GM13977 (cell line): ENCODE data around the gene HAUS1.
"Not testable (repeated sequence)": the region's sequence is repeated elsewhere in the genome, so short reads cannot be mapped to it uniquely, and the experiment has no call there.

Experiments used
- DNase-seq: peaks from one replicate; pipeline ENCODE4 v3.0.0; 2012; ENCODE audit warnings: low spot score
- CTCF ChIP-seq: IDR thresholded peaks from 2 replicates; pipeline ENCODE4 v1.5.1; 2012; ENCODE audit warnings: mild to moderate bottlenecking, control low read depth; ENCODE audit not compliant: insufficient read depth; ENCODE audit errors: extremely low read depth, missing control alignments
- in situ Hi-C: fragments of 300-500 bp; cut with MboI; formaldehyde crosslinking; loops from one replicate; pipeline ENCODE4 v1.12.0; 2022; ENCODE audit warnings: low sequenced_read_pairs, low pct_unique_long_range_greater_than_20kb, mixed read lengths, inconsistent platforms; ENCODE audit not compliant: unreplicated experiment

Gene HAUS1

GRCh38 chr18:46152808-46153617, 48.8 kb downstream of the HAUS1 start:
- TF ChIP-seq CTCF: no peak
- in situ Hi-C loops: loop anchor here (10.0 kb wide), 1 partner anchor 512 kb away; no protein-coding TSS in a partner anchor
- DNase-seq: no peak

DNA sequence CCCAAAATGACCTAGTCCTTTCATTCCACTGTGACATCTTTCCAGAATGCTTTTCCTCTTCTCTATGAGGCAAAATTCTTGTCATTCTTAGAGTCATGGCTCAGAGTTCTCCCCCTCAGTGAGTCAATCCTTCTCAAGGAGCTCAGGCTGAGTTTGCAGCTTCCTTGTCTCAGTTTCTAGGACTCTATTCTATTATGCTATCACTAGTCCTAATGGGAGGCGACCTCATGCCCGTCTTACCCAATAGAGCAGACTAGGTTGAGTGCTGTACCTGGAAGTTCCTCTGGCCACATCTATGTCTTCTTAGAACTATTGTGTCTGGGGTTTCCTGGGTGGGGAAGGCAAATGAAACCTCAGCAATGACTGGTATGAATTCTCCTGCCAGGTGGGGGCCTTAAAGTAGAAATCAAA, 51.5 kb downstream of the HAUS1 start:
- in situ Hi-C loops: loop anchor here (10.0 kb wide), 1 partner anchor 509 kb away; no protein-coding TSS in a partner anchor
- no peak for DNase-seq
- TF ChIP-seq CTCF: no peak

GRCh38 chr18:46156124-46156745, 52.0 kb downstream of the HAUS1 start:
- no peak for TF ChIP-seq CTCF
- in situ Hi-C loops: loop anchor here (10.0 kb wide), 1 partner anchor 509 kb away; no protein-coding TSS in a partner anchor
- no peak for DNase-seq

- no peak for TF ChIP-seq CTCF
- in situ Hi-C loops: loop anchor here (10.0 kb wide), 1 partner anchor 508 kb away; no protein-coding TSS in a partner anchor
- no peak for DNase-seq
These were observed 52.7 kb downstream of the HAUS1 start for GRCh38 chr18:46156843-46157242.

GRCh38 chr18:46158499-46158898, 54.3 kb downstream of the HAUS1 start:
- no peak for DNase-seq
- in situ Hi-C loops: loop anchor here (10.0 kb wide), 1 partner anchor 506 kb away; no protein-coding TSS in a partner anchor
- TF ChIP-seq CTCF: no peak

GRCh38 chr18:46160050-46160798, 56.0 kb downstream of the HAUS1 start:
- in situ Hi-C loops: no loop called here
- TF ChIP-seq CTCF: no peak
- DNase-seq: no peak

- DNase-seq, in situ Hi-C loops: not testable (repeated sequence)
These were observed 56.7 kb downstream of the HAUS1 start for GRCh38 chr18:46160840-46161239.
